Common myeloid progenitor, CD34-positive (primary cell): ENCODE data around the gene CISTR.

Source experiments
- CTCF ChIA-PET: fragments of 350-600 bp; sonication (Branson Sonifier 250); formaldehyde crosslinking; loops from one replicate; lab custom pipeline; 2021; ENCODE audit warnings: antibody characterized with exemption; lab: Charles Lee
- POLR2A ChIA-PET: fragments of 350-600 bp; sonication (Branson Sonifier 250); formaldehyde crosslinking; loops from one replicate; lab custom pipeline; 2021; ENCODE audit warnings: antibody characterized with exemption; lab: Charles Lee
- DNase-seq, 3 donors: peaks; one replicate each; pipeline versions ENCODE4 v3.0.0 to v3.0.0-alpha.2; 2013
- H3K27ac ChIP-seq, 2 experiments: 1 replicate in 1 of 2; 2 replicates in 1 of 2; pipeline ENCODE4 v1.7.0; 2013; ENCODE audit warnings: inconsistent platforms in 2 of 2, low read length in 2 of 2, mild to moderate bottlenecking in 2 of 2, low read depth in 1 of 2, moderate library complexity in 1 of 2; ENCODE audit not compliant: severe bottlenecking in 2 of 2, insufficient read depth in 1 of 2, poor library complexity in 1 of 2
- H3K27me3 ChIP-seq, 5 experiments: replicated peaks in 2 of 5; 1 replicate in 3 of 5; 2 replicates in 2 of 5; pipeline versions ENCODE4 v1.6.1 to v1.7.0; 2013; ENCODE audit warnings: low read length in 4 of 5, mild to moderate bottlenecking in 2 of 5, moderate library complexity in 2 of 5, inconsistent platforms in 1 of 5; ENCODE audit not compliant: insufficient read depth in 5 of 5, control insufficient read depth in 4 of 5
- H3K36me3 ChIP-seq, 4 experiments: 1 replicate in 2 of 4; 2 replicates in 2 of 4; pipeline versions ENCODE4 v1.6.1 to v1.7.0; 2013; ENCODE audit warnings: low read length in 3 of 4, control low read depth in 1 of 4, mild to moderate bottlenecking in 1 of 4; ENCODE audit not compliant: control insufficient read depth in 4 of 4, insufficient read depth in 4 of 4
- H3K4me1 ChIP-seq, 4 experiments: 1 replicate in 3 of 4; 2 replicates in 1 of 4; pipeline versions ENCODE4 v1.6.1 to v1.7.1; 2013; ENCODE audit warnings: low read length in 3 of 4, mild to moderate bottlenecking in 3 of 4, control low read depth in 1 of 4, inconsistent platforms in 1 of 4, moderate library complexity in 1 of 4; ENCODE audit not compliant: control insufficient read depth in 4 of 4, insufficient read depth in 4 of 4; ENCODE audit errors: control extremely low read depth in 1 of 4
- H3K4me3 ChIP-seq, 7 experiments: 1 replicate in 4 of 7; 2 replicates in 3 of 7; pipeline versions ENCODE4 v1.5.1 to v1.7.0; 2013; ENCODE audit warnings: mild to moderate bottlenecking in 7 of 7, low read length in 6 of 7, moderate library complexity in 6 of 7, inconsistent platforms in 2 of 7, low read depth in 2 of 7, control low read depth in 1 of 7; ENCODE audit not compliant: insufficient read depth in 4 of 7, control insufficient read depth in 1 of 7; ENCODE audit errors: extremely low read depth in 1 of 7
- H3K9me3 ChIP-seq, 5 experiments: 1 replicate in 4 of 5; 2 replicates in 1 of 5; pipeline versions ENCODE4 v1.6.1 to v1.7.1; 2013; ENCODE audit warnings: low read length in 4 of 5, mild to moderate bottlenecking in 2 of 5, inconsistent platforms in 1 of 5, low read depth in 1 of 5, moderate library complexity in 1 of 5; ENCODE audit not compliant: control insufficient read depth in 4 of 5, insufficient read depth in 2 of 5; ENCODE audit errors: control extremely low read depth in 1 of 5
- WGBS: methylation state at CpG from one replicate; pipeline ENCODE4 v1.1.5; 2013; ENCODE audit not compliant: insufficient coverage; 5-methylcytosine and 5-hydroxymethylcytosine counted together

CISTR gene

GRCh38 chr12:53733807-53734200, 18.0 kb downstream of the CISTR start:
- ChIA-PET POLR2A (interaction anchor here (0.6 kb wide), 1 partner anchor 10 kb away, joined by 3 read pairs; no protein-coding TSS in a partner anchor), CTCF (interaction anchor here (0.8 to 10.2 kb wide), 4 partner anchors 11 to 35 kb away, joined by 3 to 148 read pairs (median 6); no protein-coding TSS in a partner anchor)
- no peak overlapping the region for H3K4me3 ChIP-seq
- no peak overlapping the region for H3K27ac ChIP-seq
- peaks cover 0 to 56% (median 13%) of the 10 kb centered on the region in 5 experiments for H3K27me3 ChIP-seq
- peak in 2 of 3 donors; percentile 44 to 55 for DNase-seq
- H3K4me1 ChIP-seq = peaks cover 0 to 16% (median 7%) of the 10 kb centered on the region in 4 experiments
- 2% methylated on average over 5 of the region's 5 CpGs for WGBS
- no peaks in the 10 kb centered on the region for H3K9me3 ChIP-seq
- no peaks in the 10 kb centered on the region for H3K36me3 ChIP-seq

GRCh38 chr12:53733051-53733806, 18.6 kb downstream of the CISTR start:
- POLR2A ChIA-PET = no interaction called here
- CTCF ChIA-PET = interaction anchor here (0.8 to 10.2 kb wide), 4 partner anchors 11 to 34 kb away, joined by 3 to 148 read pairs (median 6); no protein-coding TSS in a partner anchor
- Histone ChIP-seq H3K36me3 (no peaks in the 10 kb centered on the region), H3K4me1 (peaks cover 0 to 10% (median 5%) of the 10 kb centered on the region in 4 experiments), H3K27me3 (peaks cover 0 to 50% (median 12%) of the 10 kb centered on the region in 5 experiments), H3K27ac (no peak overlapping the region), H3K9me3 (no peaks in the 10 kb centered on the region), H3K4me3 (no peak overlapping the region)
- no peak for DNase-seq
- WGBS = no CpG with 5 or more reads among the region's 2 CpGs

- DNase-seq = no peak
- peaks cover 0 to 15% (median 3%) of the 10 kb centered on the region in 5 experiments for H3K27me3 ChIP-seq
- H3K4me3 ChIP-seq = no peak overlapping the region
- ChIA-PET POLR2A (no interaction called here), CTCF (interaction anchor here (1.4 to 10.2 kb wide), 4 partner anchors 12 to 31 kb away, joined by 4 to 148 read pairs (median 4); no protein-coding TSS in a partner anchor)
- peaks cover 6 to 26% (median 17%) of the 10 kb centered on the region in 4 experiments for H3K4me1 ChIP-seq
- H3K27ac ChIP-seq = no peak overlapping the region
- H3K36me3 ChIP-seq = peaks cover 0 to 6% (median 2%) of the 10 kb centered on the region in 4 experiments
- no peaks in the 10 kb centered on the region for H3K9me3 ChIP-seq
Measured at GRCh38 chr12:53729644-53730043, 22.1 kb downstream of the CISTR start.

GRCh38 chr12:53728206-53728605, 23.6 kb downstream of the CISTR start:
- no peak for DNase-seq
- no peaks in the 10 kb centered on the region for H3K9me3 ChIP-seq
- H3K27me3 ChIP-seq = peaks cover 0 to 12% (median 3%) of the 10 kb centered on the region in 5 experiments
- H3K27ac ChIP-seq = no peak overlapping the region
- peak overlapping the region in 4 of 7 experiments; percentile 86 to 99 (median 88) for H3K4me3 ChIP-seq
- CTCF ChIA-PET = interaction anchor here (0.5 to 4.1 kb wide), 5 partner anchors 9 to 29 kb away, joined by 3 to 48 read pairs (median 3); no protein-coding TSS in a partner anchor
- peaks cover 4 to 20% (median 9%) of the 10 kb centered on the region in 4 experiments for H3K36me3 ChIP-seq
- WGBS = 97% methylated on average over 5 of the region's 7 CpGs
- peaks cover 6 to 18% (median 13%) of the 10 kb centered on the region in 4 experiments for H3K4me1 ChIP-seq
- POLR2A ChIA-PET = interaction anchor here (0.6 kb wide), 2 partner anchors 33 to 115 kb away, joined by 3 read pairs; no protein-coding TSS in a partner anchor

- DNase-seq = peak; percentile 97 to 99 (median 99)
- 0% methylated on average over 21 of the region's 38 CpGs for WGBS
- H3K27ac ChIP-seq = peak within 1 kb of the TSS; percentile 48 to 72
- ChIA-PET CTCF (interaction anchor here (0.9 to 4.1 kb wide), 5 partner anchors 10 to 30 kb away, joined by 3 to 48 read pairs (median 4); no protein-coding TSS in a partner anchor), POLR2A (interaction anchor here (0.6 kb wide), 1 partner anchor 114 kb away, joined by 3 read pairs; no protein-coding TSS in a partner anchor)
- peaks cover 0 to 7% (median 0%) of the 10 kb centered on the region in 5 experiments for H3K27me3 ChIP-seq
- peaks cover 5 to 25% (median 11%) of the 10 kb centered on the region in 4 experiments for H3K36me3 ChIP-seq
- no peaks in the 10 kb centered on the region for H3K9me3 ChIP-seq
- peaks cover 6 to 18% (median 13%) of the 10 kb centered on the region in 4 experiments for H3K4me1 ChIP-seq
- H3K4me3 ChIP-seq = peak within 1 kb of the TSS; percentile 62 to 99 (median 86)
Measured at GRCh38 chr12:53727310-53728041, 24.3 kb downstream of the CISTR start, which contains the start of gene CALCOCO1. Gene CALCOCO1 (minus strand): TSS chr12:53727452. CDS start chr12:53725242, 2,210 bp downstream.

GRCh38 chr12:53726946-53727309, 24.9 kb downstream of the CISTR start:
- WGBS = 0% methylated on average over 8 of the region's 15 CpGs
- H3K27me3 ChIP-seq = peaks cover 0 to 4% (median 0%) of the 10 kb centered on the region in 5 experiments
- peak overlapping the region; percentile 48 to 72 for H3K27ac ChIP-seq
- ChIA-PET POLR2A (interaction anchor here (0.6 kb wide), 1 partner anchor 402 kb away, joined by 3 read pairs; no protein-coding TSS in a partner anchor), CTCF (interaction anchor here (1.3 to 4.1 kb wide), 4 partner anchors 10 to 30 kb away, joined by 3 to 48 read pairs (median 6); no protein-coding TSS in a partner anchor)
- H3K36me3 ChIP-seq = peaks cover 9 to 30% (median 12%) of the 10 kb centered on the region in 4 experiments
- no peaks in the 10 kb centered on the region for H3K9me3 ChIP-seq
- H3K4me3 ChIP-seq = peak overlapping the region; percentile 62 to 99 (median 86)
- no peak for DNase-seq
- H3K4me1 ChIP-seq = peaks cover 6 to 18% (median 13%) of the 10 kb centered on the region in 4 experiments
